ENCODE measurements around the gene BAZ1A. TPM values are rescaled to one million over a fixed set of nuclear protein-coding genes. Genes with fewer than 3 reads are reported as not detected.

BAZ1A gene
- total and polyA plus RNA-seq, 4 donors: 4.5 to 44.9 (median 13.3) TPM

DNA sequence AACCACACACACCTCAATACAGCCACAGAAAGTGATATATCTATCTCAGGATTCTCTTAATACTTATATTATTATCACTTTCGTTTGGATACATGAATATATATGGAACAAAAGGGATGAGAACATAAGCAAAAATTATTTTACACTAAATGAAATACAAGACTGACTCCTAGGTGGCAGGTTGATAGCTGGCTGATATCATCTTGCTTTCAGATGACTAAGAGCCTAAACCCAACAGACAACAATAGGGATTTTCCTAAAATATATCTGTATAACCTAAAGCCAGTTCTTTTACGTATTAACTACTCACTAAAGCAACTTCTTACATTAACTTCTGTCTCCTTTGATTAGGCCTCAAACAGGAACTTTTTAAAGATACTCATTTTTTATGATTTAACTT, 65.1 kb downstream of the BAZ1A start (continued):
- TF ChIP-seq, protein P1, sequence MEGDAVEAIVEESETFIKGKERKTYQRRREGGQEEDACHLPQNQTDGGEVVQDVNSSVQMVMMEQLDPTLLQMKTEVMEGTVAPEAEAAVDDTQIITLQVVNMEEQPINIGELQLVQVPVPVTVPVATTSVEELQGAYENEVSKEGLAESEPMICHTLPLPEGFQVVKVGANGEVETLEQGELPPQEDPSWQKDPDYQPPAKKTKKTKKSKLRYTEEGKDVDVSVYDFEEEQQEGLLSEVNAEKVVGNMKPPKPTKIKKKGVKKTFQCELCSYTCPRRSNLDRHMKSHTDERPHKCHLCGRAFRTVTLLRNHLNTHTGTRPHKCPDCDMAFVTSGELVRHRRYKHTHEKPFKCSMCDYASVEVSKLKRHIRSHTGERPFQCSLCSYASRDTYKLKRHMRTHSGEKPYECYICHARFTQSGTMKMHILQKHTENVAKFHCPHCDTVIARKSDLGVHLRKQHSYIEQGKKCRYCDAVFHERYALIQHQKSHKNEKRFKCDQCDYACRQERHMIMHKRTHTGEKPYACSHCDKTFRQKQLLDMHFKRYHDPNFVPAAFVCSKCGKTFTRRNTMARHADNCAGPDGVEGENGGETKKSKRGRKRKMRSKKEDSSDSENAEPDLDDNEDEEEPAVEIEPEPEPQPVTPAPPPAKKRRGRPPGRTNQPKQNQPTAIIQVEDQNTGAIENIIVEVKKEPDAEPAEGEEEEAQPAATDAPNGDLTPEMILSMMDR (IDR thresholded peaks at IDR 0.05; ENCODE audit: low read depth, low read length, missing input control): no peak
- TF ChIP-seq, protein P2, sequence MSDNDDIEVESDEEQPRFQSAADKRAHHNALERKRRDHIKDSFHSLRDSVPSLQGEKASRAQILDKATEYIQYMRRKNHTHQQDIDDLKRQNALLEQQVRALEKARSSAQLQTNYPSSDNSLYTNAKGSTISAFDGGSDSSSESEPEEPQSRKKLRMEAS (IDR thresholded peaks at IDR 0.05): no peak
- no peak for TF ChIP-seq NR2F2 (IDR thresholded peaks at IDR 0.05)
- no peak for TF ChIP-seq RAD21 (IDR thresholded peaks at IDR 0.05)
- TF ChIP-seq, protein P3, sequence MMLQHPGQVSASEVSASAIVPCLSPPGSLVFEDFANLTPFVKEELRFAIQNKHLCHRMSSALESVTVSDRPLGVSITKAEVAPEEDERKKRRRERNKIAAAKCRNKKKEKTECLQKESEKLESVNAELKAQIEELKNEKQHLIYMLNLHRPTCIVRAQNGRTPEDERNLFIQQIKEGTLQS (IDR thresholded peaks at IDR 0.05): no peak
- no peak for TF ChIP-seq TAF1 (conservative IDR thresholded peaks at IDR 0.05)

DNA sequence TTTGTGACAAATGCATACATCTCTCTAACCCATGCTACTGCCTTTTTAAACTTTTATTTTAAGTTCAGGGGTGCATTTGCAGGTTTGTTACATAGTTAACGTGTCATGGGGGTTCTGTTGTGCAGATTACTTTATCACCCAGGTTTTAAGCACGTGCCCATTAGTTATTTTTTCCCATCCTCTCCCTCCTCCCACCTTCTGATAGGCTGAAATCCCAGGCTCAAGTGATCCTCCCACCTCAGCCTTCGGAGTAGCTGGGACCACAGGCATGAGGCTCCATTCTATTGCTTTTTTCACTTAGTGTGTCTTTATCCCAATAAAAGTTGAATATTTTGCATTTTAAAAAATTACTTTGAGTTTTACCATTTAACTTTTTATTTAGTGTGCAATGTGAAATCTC, 68.9 kb downstream of the BAZ1A start:
- peaks cover 6 to 21% (median 15%) of the 10 kb centered on the region in 4 donors for H3K36me3 ChIP-seq (ENCODE audit: control insufficient read depth in 4 of 4, insufficient read depth in 3 of 4, low read depth in 1 of 4, low read length in 3 of 4)

More for the DNA sequence above, 68.9 kb downstream of the BAZ1A start:
- H3K4me3 ChIP-seq (ENCODE audit: low read depth in 1 of 3, low read length in 3 of 3): no peak overlapping the region
- DNase-seq (ENCODE audit: low spot score): no peak
- TF ChIP-seq, protein P2 (IDR thresholded peaks at IDR 0.05): no peak
- TF ChIP-seq JUND (IDR thresholded peaks at IDR 0.05) (no peak), RAD21 (IDR thresholded peaks at IDR 0.05) (no peak), FOXA1 (IDR thresholded peaks at IDR 0.05) (no peak), YY1 (IDR thresholded peaks at IDR 0.05) (no peak), FOXA2 (IDR thresholded peaks at IDR 0.05) (no peak), HNF4A (conservative IDR thresholded peaks at IDR 0.05) (no peak), SP1 (IDR thresholded peaks at IDR 0.05) (no peak), RXRA (IDR thresholded peaks at IDR 0.05) (no peak), GABPA (IDR thresholded peaks at IDR 0.05 in 1 of 2, conservative IDR thresholded peaks at IDR 0.05 in 1 of 2) (no peak), TAF1 (conservative IDR thresholded peaks at IDR 0.05) (no peak), NR2F2 (IDR thresholded peaks at IDR 0.05) (no peak), HNF4G (IDR thresholded peaks at IDR 0.05) (no peak), EGR1 (IDR thresholded peaks at IDR 0.05; ENCODE audit: low read depth in 2 of 2) (no peak)
- TF ChIP-seq, protein P4, sequence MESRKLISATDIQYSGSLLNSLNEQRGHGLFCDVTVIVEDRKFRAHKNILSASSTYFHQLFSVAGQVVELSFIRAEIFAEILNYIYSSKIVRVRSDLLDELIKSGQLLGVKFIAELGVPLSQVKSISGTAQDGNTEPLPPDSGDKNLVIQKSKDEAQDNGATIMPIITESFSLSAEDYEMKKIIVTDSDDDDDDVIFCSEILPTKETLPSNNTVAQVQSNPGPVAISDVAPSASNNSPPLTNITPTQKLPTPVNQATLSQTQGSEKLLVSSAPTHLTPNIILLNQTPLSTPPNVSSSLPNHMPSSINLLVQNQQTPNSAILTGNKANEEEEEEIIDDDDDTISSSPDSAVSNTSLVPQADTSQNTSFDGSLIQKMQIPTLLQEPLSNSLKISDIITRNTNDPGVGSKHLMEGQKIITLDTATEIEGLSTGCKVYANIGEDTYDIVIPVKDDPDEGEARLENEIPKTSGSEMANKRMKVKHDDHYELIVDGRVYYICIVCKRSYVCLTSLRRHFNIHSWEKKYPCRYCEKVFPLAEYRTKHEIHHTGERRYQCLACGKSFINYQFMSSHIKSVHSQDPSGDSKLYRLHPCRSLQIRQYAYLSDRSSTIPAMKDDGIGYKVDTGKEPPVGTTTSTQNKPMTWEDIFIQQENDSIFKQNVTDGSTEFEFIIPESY (IDR thresholded peaks at IDR 0.05): no peak
- TF ChIP-seq, protein P3 (IDR thresholded peaks at IDR 0.05): no peak
- TF ChIP-seq, protein P1 (IDR thresholded peaks at IDR 0.05; ENCODE audit: low read depth, low read length, missing input control): no peak
- TF ChIP-seq, protein P5, sequence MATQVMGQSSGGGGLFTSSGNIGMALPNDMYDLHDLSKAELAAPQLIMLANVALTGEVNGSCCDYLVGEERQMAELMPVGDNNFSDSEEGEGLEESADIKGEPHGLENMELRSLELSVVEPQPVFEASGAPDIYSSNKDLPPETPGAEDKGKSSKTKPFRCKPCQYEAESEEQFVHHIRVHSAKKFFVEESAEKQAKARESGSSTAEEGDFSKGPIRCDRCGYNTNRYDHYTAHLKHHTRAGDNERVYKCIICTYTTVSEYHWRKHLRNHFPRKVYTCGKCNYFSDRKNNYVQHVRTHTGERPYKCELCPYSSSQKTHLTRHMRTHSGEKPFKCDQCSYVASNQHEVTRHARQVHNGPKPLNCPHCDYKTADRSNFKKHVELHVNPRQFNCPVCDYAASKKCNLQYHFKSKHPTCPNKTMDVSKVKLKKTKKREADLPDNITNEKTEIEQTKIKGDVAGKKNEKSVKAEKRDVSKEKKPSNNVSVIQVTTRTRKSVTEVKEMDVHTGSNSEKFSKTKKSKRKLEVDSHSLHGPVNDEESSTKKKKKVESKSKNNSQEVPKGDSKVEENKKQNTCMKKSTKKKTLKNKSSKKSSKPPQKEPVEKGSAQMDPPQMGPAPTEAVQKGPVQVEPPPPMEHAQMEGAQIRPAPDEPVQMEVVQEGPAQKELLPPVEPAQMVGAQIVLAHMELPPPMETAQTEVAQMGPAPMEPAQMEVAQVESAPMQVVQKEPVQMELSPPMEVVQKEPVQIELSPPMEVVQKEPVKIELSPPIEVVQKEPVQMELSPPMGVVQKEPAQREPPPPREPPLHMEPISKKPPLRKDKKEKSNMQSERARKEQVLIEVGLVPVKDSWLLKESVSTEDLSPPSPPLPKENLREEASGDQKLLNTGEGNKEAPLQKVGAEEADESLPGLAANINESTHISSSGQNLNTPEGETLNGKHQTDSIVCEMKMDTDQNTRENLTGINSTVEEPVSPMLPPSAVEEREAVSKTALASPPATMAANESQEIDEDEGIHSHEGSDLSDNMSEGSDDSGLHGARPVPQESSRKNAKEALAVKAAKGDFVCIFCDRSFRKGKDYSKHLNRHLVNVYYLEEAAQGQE (IDR thresholded peaks at IDR 0.05): no peak
- no peak overlapping the region for H3K27ac ChIP-seq (ENCODE audit: low read depth in 1 of 2, low read length in 2 of 2)
- peaks cover 0 to 2% (median 0%) of the 10 kb centered on the region in 4 donors for H3K4me1 ChIP-seq (ENCODE audit: control insufficient read depth in 4 of 4, insufficient read depth in 4 of 4, low read length in 3 of 4)
- no peak overlapping the region for H3K9ac ChIP-seq (ENCODE audit: low read depth in 1 of 2, low read length in 2 of 2)
- WGBS: 96% methylated on average over 3 of the region's 3 CpGs
- no peaks in the 10 kb centered on the region for H3K9me3 ChIP-seq (ENCODE audit: control insufficient read depth in 4 of 4, low read length in 3 of 4)
- no peaks in the 10 kb centered on the region for H3K27me3 ChIP-seq (ENCODE audit: control insufficient read depth in 4 of 4, insufficient read depth in 4 of 4, low read length in 3 of 4)

Measured in liver (tissue), 9 donors.